IMR-90 (cell line): ENCODE results near the gene CMSS1.

Experiments used
- CTCF ChIP-seq: conservative IDR thresholded peaks from 2 replicates; pipeline ENCODE4 v1.5.1; 2012; ENCODE audit warnings: mild to moderate bottlenecking, low read depth, low read length, improper control_type of control experiment
- POLR2A ChIP-seq: IDR thresholded peaks from 2 replicates; pipeline ENCODE4 v1.6.1; 2012; ENCODE audit warnings: mild to moderate bottlenecking, low read depth, low read length

GRCh38 chr3:100214574-100214964 lies 396.9 kb downstream of the CMSS1 start:
- TF ChIP-seq CTCF (no peak), POLR2A (no peak)
